ENCODE data around the gene BRSK1. TPM values are rescaled to one million over a fixed set of nuclear protein-coding genes. Genes with fewer than 3 reads are reported as not detected.
A peak's percentile ranks its signal among the peaks of the same experiment; 100 is the strongest.

Gene BRSK1
- total and polyA plus RNA-seq, 7 donors, result 0.14 to 1.1 (median 0.77) TPM

- TF ChIP-seq, protein P1, sequence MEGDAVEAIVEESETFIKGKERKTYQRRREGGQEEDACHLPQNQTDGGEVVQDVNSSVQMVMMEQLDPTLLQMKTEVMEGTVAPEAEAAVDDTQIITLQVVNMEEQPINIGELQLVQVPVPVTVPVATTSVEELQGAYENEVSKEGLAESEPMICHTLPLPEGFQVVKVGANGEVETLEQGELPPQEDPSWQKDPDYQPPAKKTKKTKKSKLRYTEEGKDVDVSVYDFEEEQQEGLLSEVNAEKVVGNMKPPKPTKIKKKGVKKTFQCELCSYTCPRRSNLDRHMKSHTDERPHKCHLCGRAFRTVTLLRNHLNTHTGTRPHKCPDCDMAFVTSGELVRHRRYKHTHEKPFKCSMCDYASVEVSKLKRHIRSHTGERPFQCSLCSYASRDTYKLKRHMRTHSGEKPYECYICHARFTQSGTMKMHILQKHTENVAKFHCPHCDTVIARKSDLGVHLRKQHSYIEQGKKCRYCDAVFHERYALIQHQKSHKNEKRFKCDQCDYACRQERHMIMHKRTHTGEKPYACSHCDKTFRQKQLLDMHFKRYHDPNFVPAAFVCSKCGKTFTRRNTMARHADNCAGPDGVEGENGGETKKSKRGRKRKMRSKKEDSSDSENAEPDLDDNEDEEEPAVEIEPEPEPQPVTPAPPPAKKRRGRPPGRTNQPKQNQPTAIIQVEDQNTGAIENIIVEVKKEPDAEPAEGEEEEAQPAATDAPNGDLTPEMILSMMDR (IDR thresholded peaks at IDR 0.05), result no peak
- no peak overlapping the region for H3K4me3 ChIP-seq
- H3K9me3 ChIP-seq, result no peaks in the 10 kb centered on the region
- H3K36me3 ChIP-seq (ENCODE audit: insufficient read depth in 1 of 2, low read depth in 1 of 2), result peaks cover 0 to 35% of the 10 kb centered on the region in 2 donors
- ATAC-seq, result no peak
- H3K27ac ChIP-seq, result no peak overlapping the region
- H3K4me1 ChIP-seq, result peaks cover 15% of the 10 kb centered on the region
- 72 to 79% (median 75%) methylated on average over 9 of the region's 9 CpGs for WGBS, 3 donors
- DNase-seq, result no peak
- no peaks in the 10 kb centered on the region for H3K27me3 ChIP-seq (ENCODE audit: insufficient read depth in 3 of 3, low read length in 2 of 3)
- intact Hi-C loops (cut with DNase I), result no loop called here
Measured at GRCh38 chr19:55248704-55249103, 35.1 kb upstream of the BRSK1 start.

GRCh38 chr19:55249841-55250240 is 34.0 kb upstream of the BRSK1 start:
- intact Hi-C loops (cut with DNase I), result no loop called here
- peaks cover 27% of the 10 kb centered on the region for H3K4me1 ChIP-seq
- WGBS, 3 donors, result 89 to 90% (median 90%) methylated on average over 11 of the region's 11 CpGs
- no peaks in the 10 kb centered on the region for H3K27me3 ChIP-seq (ENCODE audit: insufficient read depth in 3 of 3, low read length in 2 of 3)
- DNase-seq (peak in 1 of 2 donors; percentile 44), ATAC-seq (no peak)
- H3K36me3 ChIP-seq (ENCODE audit: insufficient read depth in 1 of 2, low read depth in 1 of 2), result peaks cover 0 to 24% of the 10 kb centered on the region in 2 donors
- TF ChIP-seq, protein P1 (IDR thresholded peaks at IDR 0.05), result no peak
- no peak overlapping the region for H3K4me3 ChIP-seq
- no peak overlapping the region for H3K27ac ChIP-seq
- H3K9me3 ChIP-seq, result no peaks in the 10 kb centered on the region

DNA sequence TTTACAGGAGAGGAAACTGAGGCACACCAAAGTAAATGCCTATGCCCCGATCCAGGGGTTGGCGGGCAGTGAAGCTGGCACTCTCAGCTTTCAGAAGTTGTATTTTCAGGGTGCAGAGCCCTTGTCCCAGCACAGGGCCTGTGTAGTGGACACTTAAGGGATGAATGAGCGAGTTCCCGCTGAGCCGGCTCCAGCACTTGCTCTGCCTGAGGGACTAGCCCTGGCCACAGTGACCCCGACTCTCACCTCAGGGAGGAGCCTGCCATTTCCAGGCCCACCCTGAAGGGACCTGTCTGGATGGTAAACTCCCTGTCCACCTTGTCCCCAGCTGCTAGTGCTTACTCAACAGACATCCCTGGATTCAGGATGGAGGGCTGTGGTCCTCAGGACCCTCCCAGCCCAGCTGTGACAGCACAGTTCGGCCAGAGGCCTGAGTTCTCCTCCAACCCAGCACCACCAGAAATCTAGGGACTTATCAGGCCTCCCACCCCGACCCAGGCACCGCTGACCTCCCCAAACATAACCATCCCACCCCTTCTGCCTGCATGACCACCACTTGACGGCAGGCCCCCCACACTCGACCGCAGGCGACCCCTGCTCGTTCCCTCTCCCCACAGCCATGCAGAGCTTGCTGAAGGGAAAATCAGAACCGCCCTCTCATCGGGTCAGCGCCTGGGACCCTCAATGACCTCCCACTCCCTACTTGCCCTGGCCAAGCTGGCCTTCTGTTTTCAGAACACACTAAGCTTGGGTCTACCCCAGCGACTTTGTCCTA is 33.3 kb upstream of the BRSK1 start:
- Histone ChIP-seq H3K36me3 (ENCODE audit: insufficient read depth in 1 of 2, low read depth in 1 of 2) (peaks cover 0 to 18% of the 10 kb centered on the region in 2 donors), H3K4me1 (peaks cover 33% of the 10 kb centered on the region), H3K27ac (no peak overlapping the region), H3K9me3 (no peaks in the 10 kb centered on the region), H3K4me3 (no peak overlapping the region), H3K27me3 (ENCODE audit: insufficient read depth in 3 of 3, low read length in 2 of 3) (no peaks in the 10 kb centered on the region)
- peak in 1 of 2 donors; percentile 28 for DNase-seq
- 90 to 97% (median 93%) methylated on average over 18 of the region's 18 CpGs for WGBS, 3 donors
- TF ChIP-seq, protein P1 (IDR thresholded peaks at IDR 0.05), result no peak
- intact Hi-C loops (cut with DNase I), result no loop called here
- ATAC-seq, result no peak

GRCh38 chr19:55251341-55252081 is 32.3 kb upstream of the BRSK1 start:
- intact Hi-C loops (cut with DNase I), result no loop called here
- Histone ChIP-seq H3K27me3 (ENCODE audit: insufficient read depth in 3 of 3, low read length in 2 of 3) (no peaks in the 10 kb centered on the region), H3K9me3 (no peaks in the 10 kb centered on the region), H3K4me3 (no peak overlapping the region), H3K4me1 (peaks cover 43% of the 10 kb centered on the region), H3K36me3 (ENCODE audit: insufficient read depth in 1 of 2, low read depth in 1 of 2) (peaks cover 0 to 7% of the 10 kb centered on the region in 2 donors), H3K27ac (no peak overlapping the region)
- TF ChIP-seq, protein P1 (IDR thresholded peaks at IDR 0.05), result no peak
- DNase-seq (peak in 1 of 2 donors; percentile 32), ATAC-seq (no peak)
- WGBS, 3 donors, result 69 to 70% (median 69%) methylated on average over 19 of the region's 19 CpGs
